ENCODE measurements around the gene SCARF2. TPM values are rescaled to one million over a fixed set of nuclear protein-coding genes. Genes with fewer than 3 reads are reported as not detected.
"Not testable (repeated sequence)": the region's sequence is repeated elsewhere in the genome, so short reads cannot be mapped to it uniquely, and the experiment has no call there.

SCARF2 gene
- total RNA-seq, 4 donors from 2014 or later = 2.8 to 11.3 (median 5.8) TPM

- Histone ChIP-seq H3K4me3 (no peak overlapping the region), H3K9me3 (no peaks in the 10 kb centered on the region), H3K36me3 (peaks cover 17% of the 10 kb centered on the region), H3K27ac (no peak overlapping the region), H3K4me1 (peaks cover 11% of the 10 kb centered on the region), H3K27me3 (no peaks in the 10 kb centered on the region)
- no peak for DNase-seq (ENCODE audit: low spot score in 2 of 2)
- no peak for TF ChIP-seq EP300 (IDR thresholded peaks at IDR 0.05)
- no peak for TF ChIP-seq CTCF (IDR thresholded peaks at IDR 0.05)
- TF ChIP-seq POLR2AphosphoS5 (IDR thresholded peaks at IDR 0.05) = no peak
- no peak for TF ChIP-seq POLR2A (IDR thresholded peaks at IDR 0.05)
- 90% methylated on average over 2 of the region's 2 CpGs for WGBS
Measured at GRCh38 chr22:20451920-20452319, 14.3 kb upstream of the SCARF2 start.

GRCh38 chr22:20451129-20451778 lies 13.6 kb upstream of the SCARF2 start:
- H3K4me3 ChIP-seq; H3K9me3 ChIP-seq; DNase-seq (ENCODE audit: low spot score in 2 of 2); H3K27ac ChIP-seq; H3K27me3 ChIP-seq: not testable (repeated sequence)
- peaks cover 11% of the 10 kb centered on the region for H3K4me1 ChIP-seq
- 86% methylated on average over 14 of the region's 15 CpGs for WGBS
- peaks cover 16% of the 10 kb centered on the region for H3K36me3 ChIP-seq

- 71% methylated on average over 1 of the region's 1 CpG for WGBS
- Histone ChIP-seq H3K27me3 (no peaks in the 10 kb centered on the region), H3K9me3 (no peaks in the 10 kb centered on the region), H3K4me3 (no peak overlapping the region), H3K36me3 (peaks cover 22% of the 10 kb centered on the region), H3K27ac (no peak overlapping the region), H3K4me1 (peaks cover 6% of the 10 kb centered on the region)
- no peak for DNase-seq (ENCODE audit: low spot score in 2 of 2)
- TF ChIP-seq POLR2AphosphoS5 (IDR thresholded peaks at IDR 0.05) = no peak
- no peak for TF ChIP-seq EP300 (IDR thresholded peaks at IDR 0.05)
Measured at GRCh38 chr22:20450551-20450906, 12.9 kb upstream of the SCARF2 start.

GRCh38 chr22:20449819-20450550 lies 12.4 kb upstream of the SCARF2 start:
- no peak for TF ChIP-seq POLR2AphosphoS5 (IDR thresholded peaks at IDR 0.05)
- no peak for TF ChIP-seq POLR2A (IDR thresholded peaks at IDR 0.05)
- TF ChIP-seq EP300 (IDR thresholded peaks at IDR 0.05) = no peak
- no peak for TF ChIP-seq CTCF (IDR thresholded peaks at IDR 0.05)
- Histone ChIP-seq H3K4me1 (peaks cover 6% of the 10 kb centered on the region), H3K36me3 (peaks cover 26% of the 10 kb centered on the region), H3K4me3 (no peak overlapping the region), H3K27me3 (no peaks in the 10 kb centered on the region), H3K9me3 (no peaks in the 10 kb centered on the region), H3K27ac (no peak overlapping the region)
- DNase-seq (ENCODE audit: low spot score in 2 of 2) = no peak
- 97% methylated on average over 19 of the region's 19 CpGs for WGBS

GRCh38 chr22:20448630-20449029 lies 11.0 kb upstream of the SCARF2 start:
- no peaks in the 10 kb centered on the region for H3K9me3 ChIP-seq
- H3K27ac ChIP-seq = no peak overlapping the region
- DNase-seq (ENCODE audit: low spot score in 2 of 2) = no peak
- peaks cover 6% of the 10 kb centered on the region for H3K4me1 ChIP-seq
- H3K36me3 ChIP-seq = peaks cover 36% of the 10 kb centered on the region
- 91% methylated on average over 5 of the region's 5 CpGs for WGBS
- H3K27me3 ChIP-seq = no peaks in the 10 kb centered on the region
- TF ChIP-seq CTCF (IDR thresholded peaks at IDR 0.05) = no peak
- no peak for TF ChIP-seq EP300 (IDR thresholded peaks at IDR 0.05)
- TF ChIP-seq POLR2AphosphoS5 (IDR thresholded peaks at IDR 0.05) = no peak
- TF ChIP-seq POLR2A (IDR thresholded peaks at IDR 0.05) = no peak
- no peak overlapping the region for H3K4me3 ChIP-seq

- Histone ChIP-seq H3K27me3 (no peaks in the 10 kb centered on the region), H3K4me1 (peaks cover 6% of the 10 kb centered on the region), H3K36me3 (peaks cover 49% of the 10 kb centered on the region), H3K9me3 (no peaks in the 10 kb centered on the region), H3K27ac (no peak overlapping the region), H3K4me3 (no peak overlapping the region)
- 93% methylated on average over 21 of the region's 21 CpGs for WGBS
- no peak for TF ChIP-seq CTCF (IDR thresholded peaks at IDR 0.05)
- TF ChIP-seq POLR2AphosphoS5 (IDR thresholded peaks at IDR 0.05) = no peak
- no peak for TF ChIP-seq POLR2A (IDR thresholded peaks at IDR 0.05)
- no peak for TF ChIP-seq EP300 (IDR thresholded peaks at IDR 0.05)
- no peak for DNase-seq (ENCODE audit: low spot score in 2 of 2)
Measured at GRCh38 chr22:20446383-20446970, 8.9 kb upstream of the SCARF2 start.

Data from suprapubic skin (tissue), 4 donors.